GM18951 (cell line): Measurements from ENCODE around the gene ADGRA3.

Experiments
- POLR2A ChIP-seq: IDR thresholded peaks from 4 replicates; pipeline ENCODE4 v1.6.1; 2011; ENCODE audit warnings: mild to moderate bottlenecking; ENCODE audit not compliant: insufficient read length, insufficient read depth; ENCODE audit errors: extremely low read depth
- in situ Hi-C: fragments of 300-500 bp; cut with MboI; formaldehyde crosslinking; loops from one replicate; pipeline ENCODE4 v1.12.0; 2022; ENCODE audit warnings: low sequenced_read_pairs, mixed read lengths, inconsistent platforms; ENCODE audit not compliant: unreplicated experiment

ADGRA3 gene

GRCh38 chr4:22471419-22471818 lies 44.4 kb downstream of the ADGRA3 start:
- in situ Hi-C loops: no loop called here
- TF ChIP-seq POLR2A: no peak

DNA sequence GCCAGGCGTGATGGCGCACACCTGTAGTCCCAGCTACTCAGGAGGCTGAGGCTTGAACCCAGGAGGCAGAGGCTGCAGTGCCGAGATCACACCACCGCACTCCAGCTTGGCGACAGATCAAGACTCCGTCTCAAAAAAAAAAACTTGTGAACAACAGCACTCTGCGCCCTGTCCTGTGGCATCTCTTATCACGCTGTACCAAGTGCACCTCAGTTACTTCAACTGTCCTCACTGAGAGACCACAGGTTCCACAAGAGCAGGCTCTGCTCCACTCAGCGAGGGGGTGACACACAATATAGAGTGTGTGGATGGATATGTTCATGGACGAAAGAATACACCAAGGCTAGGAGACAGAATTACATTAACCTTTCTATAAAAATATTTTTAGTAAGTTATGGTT lies 49.3 kb downstream of the ADGRA3 start:
- in situ Hi-C loops: no loop called here
- no peak for TF ChIP-seq POLR2A

- no peak for TF ChIP-seq POLR2A
- in situ Hi-C loops: no loop called here
Observed at GRCh38 chr4:22465996-22466395, 49.9 kb downstream of the ADGRA3 start.

DNA sequence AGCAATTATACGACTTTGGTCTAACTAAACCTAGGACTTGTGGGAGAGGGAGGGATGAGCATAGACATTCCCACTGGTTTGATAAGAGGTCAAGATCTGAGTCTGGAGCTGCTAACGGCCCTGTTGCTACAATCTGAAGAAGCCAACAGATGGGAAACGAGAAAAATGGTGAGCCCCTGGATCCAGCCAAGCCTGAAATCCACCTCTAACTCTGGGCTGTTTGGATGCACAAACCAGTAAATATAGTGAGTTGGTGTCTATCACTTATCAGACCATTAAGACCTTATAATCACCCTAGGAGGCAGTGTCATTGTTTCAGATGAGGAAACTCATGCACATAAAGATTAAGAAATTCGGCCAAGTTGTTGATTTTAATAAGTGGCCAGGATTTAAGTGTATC lies 50.5 kb downstream of the ADGRA3 start:
- no peak for TF ChIP-seq POLR2A
- in situ Hi-C loops: no loop called here

DNA sequence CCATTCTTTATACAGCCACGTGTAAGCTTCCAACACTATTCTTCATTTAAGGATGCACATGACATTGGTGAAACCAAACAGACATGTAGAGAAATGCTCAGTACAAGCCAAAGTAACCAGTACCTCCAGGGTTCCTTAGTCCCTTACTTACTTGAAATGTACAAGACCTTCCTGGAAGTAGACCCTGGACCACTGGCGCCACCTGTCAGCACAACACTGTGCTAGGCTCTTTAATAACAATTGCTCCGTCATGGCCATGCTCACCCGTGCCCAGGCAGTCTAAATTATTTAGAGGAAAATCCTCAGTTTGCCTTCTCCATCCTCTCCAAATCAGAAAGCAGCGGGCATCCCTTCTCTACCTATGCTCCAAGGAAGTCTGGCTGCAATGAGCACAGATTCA lies 52.7 kb downstream of the ADGRA3 start:
- no peak for TF ChIP-seq POLR2A
- in situ Hi-C loops: no loop called here

DNA sequence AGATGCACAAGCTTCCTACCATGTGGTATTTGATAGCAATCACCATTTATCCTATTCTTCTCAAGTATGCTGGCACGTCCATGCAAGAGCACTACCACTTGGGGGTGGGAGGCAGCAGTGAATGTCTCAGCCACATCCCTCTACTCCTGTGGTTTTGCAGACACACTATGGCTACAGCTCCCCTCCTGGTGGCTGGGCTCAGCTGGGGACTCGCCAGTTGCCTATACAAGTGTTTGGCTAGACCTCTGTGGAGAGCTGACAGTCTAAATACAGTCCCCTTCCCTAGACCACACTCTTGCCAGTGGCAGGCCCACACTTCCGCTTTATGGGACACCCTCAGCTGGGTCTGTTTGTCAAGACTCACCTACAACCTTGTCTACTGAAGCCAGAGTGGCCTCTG lies 53.2 kb downstream of the ADGRA3 start:
- in situ Hi-C loops: no loop called here
- TF ChIP-seq POLR2A: no peak

- TF ChIP-seq POLR2A: no peak
- in situ Hi-C loops: no loop called here
Observed at GRCh38 chr4:22460266-22460665, 55.6 kb downstream of the ADGRA3 start.

GRCh38 chr4:22458098-22458497 lies 57.8 kb downstream of the ADGRA3 start:
- TF ChIP-seq POLR2A: no peak
- in situ Hi-C loops: no loop called here

GRCh38 chr4:22457348-22457747 lies 58.5 kb downstream of the ADGRA3 start:
- TF ChIP-seq POLR2A: no peak
- in situ Hi-C loops: no loop called here

- TF ChIP-seq POLR2A: no peak
- in situ Hi-C loops: no loop called here
Observed at GRCh38 chr4:22456291-22456690, 59.6 kb downstream of the ADGRA3 start.

DNA sequence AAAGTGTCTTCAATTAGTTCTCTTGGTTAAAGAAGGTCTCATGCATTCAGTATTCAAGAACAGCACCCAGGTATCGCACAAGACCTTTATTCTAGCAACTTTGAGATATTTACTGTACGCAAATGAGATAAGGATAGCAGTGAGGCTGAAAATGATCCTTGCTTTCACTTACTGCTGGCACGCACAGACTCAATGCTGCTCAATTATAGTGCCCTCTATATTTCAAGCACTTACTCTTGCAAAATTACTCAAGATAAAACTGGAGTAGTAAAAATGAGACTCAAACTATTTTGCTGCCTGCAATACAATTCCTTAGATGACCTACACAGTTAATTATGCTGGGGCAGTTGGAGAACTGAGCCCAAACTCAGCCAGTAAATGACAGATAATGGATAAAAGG lies 60.9 kb downstream of the ADGRA3 start:
- TF ChIP-seq POLR2A: no peak
- in situ Hi-C loops: no loop called here

GRCh38 chr4:22454216-22454838 lies 61.5 kb downstream of the ADGRA3 start:
- in situ Hi-C loops: no loop called here

GRCh38 chr4:22444813-22445212 lies 71.1 kb downstream of the ADGRA3 start:
- TF ChIP-seq POLR2A: no peak
- in situ Hi-C loops: no loop called here

More at GRCh38 chr4:22454216-22454838, 61.5 kb downstream of the ADGRA3 start:
- no peak for TF ChIP-seq POLR2A

DNA sequence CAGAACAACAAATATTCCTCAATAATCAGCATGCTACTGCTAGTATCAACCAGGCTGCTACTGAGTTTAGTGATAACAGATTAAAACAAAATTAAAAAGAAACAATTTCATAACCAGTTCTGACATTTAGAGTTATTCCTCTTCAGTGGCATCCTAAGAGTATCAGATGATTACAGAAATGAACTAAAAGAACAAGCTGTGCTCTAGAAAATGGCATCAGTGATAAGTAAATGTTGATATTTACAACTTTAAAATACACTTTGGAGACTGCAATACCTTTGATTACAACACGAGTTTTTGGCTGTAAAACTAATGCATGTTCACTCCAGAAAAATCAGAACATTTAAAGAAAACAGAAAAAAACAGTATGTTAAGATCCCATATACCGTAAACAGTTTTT lies 72.9 kb downstream of the ADGRA3 start:
- no peak for TF ChIP-seq POLR2A
- in situ Hi-C loops: no loop called here

- no peak for TF ChIP-seq POLR2A
- in situ Hi-C loops: no loop called here
Observed at GRCh38 chr4:22440999-22441398, 74.9 kb downstream of the ADGRA3 start.

GRCh38 chr4:22439947-22440346 lies 75.9 kb downstream of the ADGRA3 start:
- no peak for TF ChIP-seq POLR2A
- in situ Hi-C loops: no loop called here

DNA sequence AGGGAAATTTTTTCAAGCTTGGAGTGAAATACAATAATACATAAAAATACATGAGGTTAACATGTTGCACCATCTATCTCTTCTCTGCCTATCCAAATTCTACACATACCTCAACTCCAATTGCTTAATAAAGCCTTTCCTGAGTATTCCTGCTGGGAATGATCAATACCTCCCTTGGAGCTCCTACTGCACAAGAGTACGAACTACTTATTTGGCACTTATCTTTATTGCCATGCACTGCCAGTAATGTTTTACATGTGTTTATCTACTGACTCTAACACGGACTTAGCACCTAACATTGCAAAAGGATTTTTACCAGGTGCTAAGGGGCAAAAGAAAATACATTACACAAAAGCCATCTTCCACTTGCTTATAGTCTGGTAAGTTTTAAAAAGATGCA lies 80.2 kb downstream of the ADGRA3 start:
- in situ Hi-C loops: no loop called here
- no peak for TF ChIP-seq POLR2A
